ENCODE results near the gene TRIM74. TPM values are rescaled to one million over a fixed set of nuclear protein-coding genes. Genes with fewer than 3 reads are reported as not detected.
"Not testable (repeated sequence)": the region's sequence is repeated elsewhere in the genome, so short reads cannot be mapped to it uniquely, and the experiment has no call there.

Gene TRIM74
- under 1 TPM in 1 of 4 donors, not detected in 3; 0.36 TPM for total RNA-seq
- polyA plus RNA-seq: under 1 TPM; 0.06 to 0.34 (median 0.07) TPM
- long read RNA-seq, donor 1, partial matches to known transcripts: 1 of 1 reads
- long read RNA-seq, donor 1, other reads (novel, unspliced or antisense): 0 of 1 reads
- long read RNA-seq, donor 2, partial matches to known transcripts: 1 of 1 reads
- long read RNA-seq, donor 2, other reads (novel, unspliced or antisense): 0 of 1 reads

GRCh38 chr7:72968980-72969516, at the start of gene TRIM74:
Gene TRIM74, minus strand, starts transcription at chr7:72969466. Its CDS starts 3,309 bp downstream, at chr7:72966157.
- intact Hi-C loops (cut with DNase I): not testable (repeated sequence)

GRCh38 chr7:73006491-73006890, 37.2 kb upstream of the TRIM74 start:
- DNase-seq: peak; percentile 9 to 23
- intact Hi-C loops (cut with DNase I); H3K36me3 ChIP-seq (ENCODE audit: insufficient read depth in 1 of 2, low read depth in 1 of 2); ATAC-seq; H3K27ac ChIP-seq; H3K27me3 ChIP-seq (ENCODE audit: insufficient read depth in 3 of 3, low read length in 2 of 3); H3K9me3 ChIP-seq; H3K4me1 ChIP-seq: not testable (repeated sequence)
- 19 to 23% (median 21%) methylated on average over 10 of the region's 10 CpGs for WGBS, 3 donors
- peak overlapping the region; percentile 65 for H3K4me3 ChIP-seq

More at GRCh38 chr7:72968980-72969516, at the start of gene TRIM74:
- H3K4me1 ChIP-seq; H3K4me3 ChIP-seq; H3K27ac ChIP-seq; H3K27me3 ChIP-seq (ENCODE audit: insufficient read depth in 3 of 3, low read length in 2 of 3); H3K36me3 ChIP-seq (ENCODE audit: insufficient read depth in 1 of 2, low read depth in 1 of 2); H3K9me3 ChIP-seq: not testable (repeated sequence)
- 33 to 63% (median 59%) methylated on average over 5 to 11 of the region's 36 CpGs for WGBS, 3 donors
- peak in 3 of 4 donors; percentile 29 to 45 (median 30) for ATAC-seq
- DNase-seq: peak; percentile 2 to 22

GRCh38 chr7:73005693-73006447, 36.6 kb upstream of the TRIM74 start:
- intact Hi-C loops (cut with DNase I); H3K4me1 ChIP-seq; H3K9me3 ChIP-seq; H3K36me3 ChIP-seq (ENCODE audit: insufficient read depth in 1 of 2, low read depth in 1 of 2); H3K27me3 ChIP-seq (ENCODE audit: insufficient read depth in 3 of 3, low read length in 2 of 3): not testable (repeated sequence)
- ATAC-seq (peak; percentile 94 to 96 (median 96)), DNase-seq (peak; percentile 79 to 92)
- Histone ChIP-seq H3K27ac (peak overlapping the region; percentile 84), H3K4me3 (peak overlapping the region; percentile 65)
- 0% methylated on average over 41 to 47 of the region's 66 CpGs for WGBS, 3 donors

- peak overlapping the region; percentile 65 for H3K4me3 ChIP-seq
- H3K27me3 ChIP-seq (ENCODE audit: insufficient read depth in 3 of 3, low read length in 2 of 3); H3K9me3 ChIP-seq; intact Hi-C loops (cut with DNase I); H3K36me3 ChIP-seq (ENCODE audit: insufficient read depth in 1 of 2, low read depth in 1 of 2); H3K4me1 ChIP-seq: not testable (repeated sequence)
- peak; percentile 95 to 97 (median 96) for ATAC-seq
- peak overlapping the region; percentile 84 for H3K27ac ChIP-seq
- 0 to 1% (median 1%) methylated on average over 13 to 16 of the region's 30 CpGs for WGBS, 3 donors
- peak; percentile 79 to 85 for DNase-seq
These were observed 36.1 kb upstream of the TRIM74 start for GRCh38 chr7:73005356-73005692.

GRCh38 chr7:72997887-72998468, 28.7 kb upstream of the TRIM74 start:
- H3K27ac ChIP-seq; DNase-seq; intact Hi-C loops (cut with DNase I); H3K4me3 ChIP-seq; H3K27me3 ChIP-seq (ENCODE audit: insufficient read depth in 3 of 3, low read length in 2 of 3); H3K4me1 ChIP-seq; H3K36me3 ChIP-seq (ENCODE audit: insufficient read depth in 1 of 2, low read depth in 1 of 2); H3K9me3 ChIP-seq: not testable (repeated sequence)
- ATAC-seq: peak in 1 of 4 donors; percentile 34
- no CpG with 5 or more reads among the region's 11 CpGs for WGBS, 3 donors

- H3K4me3 ChIP-seq; intact Hi-C loops (cut with DNase I); H3K4me1 ChIP-seq; DNase-seq; H3K27ac ChIP-seq; H3K36me3 ChIP-seq (ENCODE audit: insufficient read depth in 1 of 2, low read depth in 1 of 2); H3K9me3 ChIP-seq; H3K27me3 ChIP-seq (ENCODE audit: insufficient read depth in 3 of 3, low read length in 2 of 3): not testable (repeated sequence)
- ATAC-seq: peak in 2 of 4 donors; percentile 32 to 46
- 73 to 93% (median 79%) methylated on average over 2 to 4 of the region's 8 CpGs for WGBS, 3 donors
These were observed 28.2 kb upstream of the TRIM74 start for GRCh38 chr7:72997447-72997846.

- H3K27ac ChIP-seq; H3K4me3 ChIP-seq; H3K9me3 ChIP-seq; H3K36me3 ChIP-seq (ENCODE audit: insufficient read depth in 1 of 2, low read depth in 1 of 2); ATAC-seq; H3K27me3 ChIP-seq (ENCODE audit: insufficient read depth in 3 of 3, low read length in 2 of 3); intact Hi-C loops (cut with DNase I); DNase-seq; H3K4me1 ChIP-seq: not testable (repeated sequence)
- 97 to 99% (median 98%) methylated on average over 8 of the region's 8 CpGs for WGBS, 3 donors
These were observed 26.2 kb upstream of the TRIM74 start for GRCh38 chr7:72995484-72995883.

GRCh38 chr7:72990146-72990913, 21.1 kb upstream of the TRIM74 start:
- DNase-seq (peak; percentile 5 to 47), ATAC-seq (peak; percentile 52 to 66 (median 56))
- H3K4me3 ChIP-seq; H3K27me3 ChIP-seq (ENCODE audit: insufficient read depth in 3 of 3, low read length in 2 of 3); intact Hi-C loops (cut with DNase I); H3K27ac ChIP-seq; H3K9me3 ChIP-seq; H3K4me1 ChIP-seq; H3K36me3 ChIP-seq (ENCODE audit: insufficient read depth in 1 of 2, low read depth in 1 of 2): not testable (repeated sequence)
- WGBS, 3 donors: 33 to 40% (median 33%) methylated on average over 2 to 10 of the region's 14 CpGs

GRCh38 chr7:72982084-72982483, 12.8 kb upstream of the TRIM74 start:
- H3K4me1 ChIP-seq; intact Hi-C loops (cut with DNase I); H3K27me3 ChIP-seq (ENCODE audit: insufficient read depth in 3 of 3, low read length in 2 of 3); H3K9me3 ChIP-seq; H3K36me3 ChIP-seq (ENCODE audit: insufficient read depth in 1 of 2, low read depth in 1 of 2); H3K4me3 ChIP-seq; H3K27ac ChIP-seq; DNase-seq; ATAC-seq: not testable (repeated sequence)
- 100% methylated on average over 1 to 3 of the region's 11 CpGs; no CpG with 5 or more reads in 1 of the 3 donors for WGBS, 3 donors

GRCh38 chr7:72980382-72980781, 11.1 kb upstream of the TRIM74 start:
- H3K36me3 ChIP-seq (ENCODE audit: insufficient read depth in 1 of 2, low read depth in 1 of 2); intact Hi-C loops (cut with DNase I); H3K4me3 ChIP-seq; H3K27me3 ChIP-seq (ENCODE audit: insufficient read depth in 3 of 3, low read length in 2 of 3); H3K9me3 ChIP-seq; ATAC-seq; H3K4me1 ChIP-seq; H3K27ac ChIP-seq: not testable (repeated sequence)
- WGBS, 3 donors: 84 to 100% (median 87%) methylated on average over 2 of the region's 6 CpGs
- peak in 1 of 2 donors; percentile 19 for DNase-seq

Data from psoas muscle (tissue), 8 donors.